Nephron progenitor cell (in vitro differentiated cells): ENCODE data around the gene CCPG1.
"Not testable (repeated sequence)": the region's sequence is repeated elsewhere in the genome, so short reads cannot be mapped to it uniquely, and the experiment has no call there.

Experiments used
- DNase-seq: peaks from one replicate; pipeline ENCODE4 v3.0.0; 2021
- H3K27ac Mint-ChIP-seq: 2 replicates; pipeline ENCODE4 v1.8.0; 2021; ENCODE audit warnings: mild to moderate bottlenecking, moderate library complexity, mixed read lengths
- H3K27me3 Mint-ChIP-seq: 2 replicates; pipeline ENCODE4 v1.8.0; 2021; ENCODE audit warnings: mild to moderate bottlenecking, low read depth, mixed read lengths; ENCODE audit not compliant: poor library complexity
- H3K36me3 Mint-ChIP-seq: 2 replicates; pipeline ENCODE4 v1.8.0; 2021; ENCODE audit warnings: low read depth, mixed read lengths
- H3K4me1 Mint-ChIP-seq: 2 replicates; pipeline ENCODE4 v1.8.0; 2021; ENCODE audit warnings: mixed read lengths
- H3K4me3 Mint-ChIP-seq: 2 replicates; pipeline ENCODE4 v1.8.0; 2021; ENCODE audit warnings: mild to moderate bottlenecking, moderate library complexity, mixed read lengths
- H3K9me3 Mint-ChIP-seq: 2 replicates; pipeline ENCODE4 v1.8.0; 2021; ENCODE audit warnings: mild to moderate bottlenecking, moderate library complexity, mixed read lengths
- TF ChIP-seq, protein P1 (sequence below): fragments of 200-600 bp; sonication (generic); IDR thresholded peaks from 2 replicates; pipeline ENCODE4 v1.5.0; 2021; ENCODE audit warnings: antibody characterized with exemption

CCPG1 gene

DNA sequence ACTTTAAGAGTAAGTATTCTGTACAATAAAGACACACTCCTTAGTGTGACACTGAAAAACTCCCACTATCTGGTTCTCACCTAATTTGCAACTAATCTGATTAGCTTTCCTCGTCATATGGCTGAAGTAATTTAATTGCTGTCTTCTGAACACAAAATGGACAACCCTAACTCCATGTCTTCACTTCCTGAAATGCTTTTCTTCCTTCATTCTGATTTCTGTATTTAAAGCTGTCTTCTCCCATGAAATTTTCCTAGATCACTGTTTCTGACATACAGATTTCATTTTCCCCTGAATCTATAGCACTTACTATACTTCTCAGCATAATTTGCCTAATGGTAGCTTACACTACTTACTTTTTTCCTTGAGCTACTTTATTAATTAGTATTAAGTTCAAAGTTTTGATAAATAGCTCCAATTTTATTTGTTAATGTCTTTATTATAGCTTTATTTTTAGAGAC is 6.3 kb downstream of the CCPG1 start:
- no peak for DNase-seq
- Mint-ChIP-seq H3K4me1 (no peaks in the 10 kb centered on the region), H3K27me3 (no peaks in the 10 kb centered on the region), H3K4me3 (no peak overlapping the region), H3K27ac (no peak overlapping the region), H3K9me3 (peaks cover 16% of the 10 kb centered on the region), H3K36me3 (peaks cover 28% of the 10 kb centered on the region)
- TF ChIP-seq, protein P1, sequence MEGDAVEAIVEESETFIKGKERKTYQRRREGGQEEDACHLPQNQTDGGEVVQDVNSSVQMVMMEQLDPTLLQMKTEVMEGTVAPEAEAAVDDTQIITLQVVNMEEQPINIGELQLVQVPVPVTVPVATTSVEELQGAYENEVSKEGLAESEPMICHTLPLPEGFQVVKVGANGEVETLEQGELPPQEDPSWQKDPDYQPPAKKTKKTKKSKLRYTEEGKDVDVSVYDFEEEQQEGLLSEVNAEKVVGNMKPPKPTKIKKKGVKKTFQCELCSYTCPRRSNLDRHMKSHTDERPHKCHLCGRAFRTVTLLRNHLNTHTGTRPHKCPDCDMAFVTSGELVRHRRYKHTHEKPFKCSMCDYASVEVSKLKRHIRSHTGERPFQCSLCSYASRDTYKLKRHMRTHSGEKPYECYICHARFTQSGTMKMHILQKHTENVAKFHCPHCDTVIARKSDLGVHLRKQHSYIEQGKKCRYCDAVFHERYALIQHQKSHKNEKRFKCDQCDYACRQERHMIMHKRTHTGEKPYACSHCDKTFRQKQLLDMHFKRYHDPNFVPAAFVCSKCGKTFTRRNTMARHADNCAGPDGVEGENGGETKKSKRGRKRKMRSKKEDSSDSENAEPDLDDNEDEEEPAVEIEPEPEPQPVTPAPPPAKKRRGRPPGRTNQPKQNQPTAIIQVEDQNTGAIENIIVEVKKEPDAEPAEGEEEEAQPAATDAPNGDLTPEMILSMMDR, result no peak

DNA sequence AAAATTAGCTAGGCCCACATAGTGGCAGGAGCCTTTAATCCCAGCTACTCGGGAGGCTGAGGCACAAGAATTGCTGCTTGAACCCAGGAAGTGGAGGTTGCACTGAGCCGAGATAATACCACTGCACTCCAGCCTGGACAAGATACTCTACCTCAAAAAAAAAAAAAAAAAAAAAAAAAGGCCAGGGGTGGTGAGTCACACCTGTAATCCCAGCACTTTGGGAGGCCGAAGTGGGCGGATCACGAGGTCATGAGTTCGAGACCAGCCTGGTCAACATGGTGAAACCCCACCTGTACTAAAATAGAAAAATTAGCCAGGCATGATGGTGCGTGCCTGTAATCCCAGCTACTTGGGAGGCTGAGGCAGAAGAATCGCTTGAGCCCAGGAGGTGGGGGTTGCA is 8.1 kb downstream of the CCPG1 start:
- not testable (repeated sequence) for DNase-seq, H3K4me1 Mint-ChIP-seq, H3K4me3 Mint-ChIP-seq, H3K27me3 Mint-ChIP-seq, H3K27ac Mint-ChIP-seq
- Mint-ChIP-seq H3K36me3 (peaks cover 43% of the 10 kb centered on the region), H3K9me3 (peaks cover 31% of the 10 kb centered on the region)

DNA sequence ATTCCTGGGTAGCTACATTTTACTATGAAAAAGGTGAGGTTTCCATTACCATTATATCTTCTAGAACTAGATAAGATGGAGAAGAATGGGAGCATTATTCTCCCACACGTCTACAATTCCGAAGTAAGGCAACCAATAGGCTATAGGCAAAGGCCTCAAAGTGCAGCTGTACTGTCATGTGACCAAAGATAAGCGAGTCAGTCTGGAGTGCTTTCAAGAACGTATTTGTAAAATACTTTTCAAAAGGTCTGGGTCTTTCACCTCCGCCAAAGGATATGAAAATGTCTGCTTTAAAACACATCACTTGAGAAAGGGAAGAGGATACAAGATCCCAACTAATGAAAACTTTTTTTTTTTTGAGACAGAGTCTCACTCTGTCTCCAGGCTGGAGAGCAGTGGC is 9.9 kb downstream of the CCPG1 start:
- DNase-seq, result no peak
- Mint-ChIP-seq H3K36me3 (peaks cover 51% of the 10 kb centered on the region), H3K4me1 (no peaks in the 10 kb centered on the region), H3K27me3 (no peaks in the 10 kb centered on the region), H3K27ac (no peak overlapping the region), H3K9me3 (peaks cover 35% of the 10 kb centered on the region), H3K4me3 (no peak overlapping the region)
- TF ChIP-seq, protein P1, result no peak

DNA sequence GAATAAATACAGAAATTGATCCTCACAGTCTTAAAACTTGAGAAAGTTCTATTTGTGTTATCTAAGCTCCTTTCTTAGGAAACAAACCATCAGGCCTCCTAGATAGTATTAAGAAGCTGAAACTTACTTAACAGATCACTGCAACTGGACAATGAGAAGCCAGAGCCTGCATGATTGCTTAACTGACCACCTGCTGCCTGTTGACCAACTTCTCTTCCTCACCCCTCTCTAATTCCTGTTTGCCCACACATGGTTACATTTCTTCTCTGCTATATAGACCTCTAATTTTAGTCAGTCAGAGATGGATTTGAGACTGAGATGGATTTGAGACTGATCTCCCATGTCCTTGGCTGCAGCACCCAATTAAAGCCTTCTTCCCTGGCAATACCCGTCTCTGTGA is 13.5 kb downstream of the CCPG1 start:
- TF ChIP-seq, protein P1, result no peak
- Mint-ChIP-seq H3K27ac (no peak overlapping the region), H3K36me3 (peaks cover 45% of the 10 kb centered on the region), H3K9me3 (peaks cover 32% of the 10 kb centered on the region), H3K4me1 (no peaks in the 10 kb centered on the region), H3K27me3 (peaks cover 3% of the 10 kb centered on the region), H3K4me3 (no peak overlapping the region)
- no peak for DNase-seq

DNA sequence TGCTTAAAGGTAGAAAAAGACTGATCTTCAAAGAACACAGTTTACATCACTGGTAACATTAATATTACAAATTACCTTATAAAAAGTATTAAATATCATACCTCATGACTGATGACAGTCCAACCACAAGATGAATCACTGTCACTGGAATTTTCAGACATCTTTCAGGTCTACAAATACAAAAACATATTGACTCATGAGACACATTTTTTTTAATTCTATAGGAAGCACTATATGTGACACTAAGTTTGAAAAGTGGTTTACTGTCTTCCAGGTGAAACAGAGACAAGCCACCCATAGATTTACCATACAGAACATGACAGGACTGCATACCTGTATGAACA is 18.9 kb downstream of the CCPG1 start:
- peaks cover 3% of the 10 kb centered on the region for H3K27me3 Mint-ChIP-seq
- H3K9me3 Mint-ChIP-seq, result no peaks in the 10 kb centered on the region
- H3K27ac Mint-ChIP-seq, result peak overlapping the region; percentile 1
- H3K4me1 Mint-ChIP-seq, result no peaks in the 10 kb centered on the region
- no peak for DNase-seq
- H3K36me3 Mint-ChIP-seq, result peaks cover 34% of the 10 kb centered on the region
- no peak overlapping the region for H3K4me3 Mint-ChIP-seq
- TF ChIP-seq, protein P1, result no peak

DNA sequence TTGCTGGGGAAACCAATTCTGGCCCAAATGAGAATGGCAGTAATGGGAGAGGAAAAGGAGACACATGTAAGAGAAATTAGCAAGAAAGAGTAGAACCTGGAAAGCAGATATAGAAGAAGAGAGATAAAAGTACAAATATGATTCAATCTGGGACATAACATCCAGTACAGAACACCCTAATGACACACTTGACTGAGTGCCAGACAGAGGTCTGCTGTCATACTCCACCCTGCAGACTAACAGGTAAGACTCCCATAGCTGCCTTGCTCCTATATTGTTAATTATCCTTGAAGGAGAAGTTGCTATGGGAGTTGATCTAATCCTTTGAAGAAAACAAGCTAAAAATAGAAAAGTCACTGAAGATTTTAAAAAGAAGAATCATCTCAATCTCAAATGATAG is 21.1 kb downstream of the CCPG1 start:
- Mint-ChIP-seq H3K9me3 (peaks cover 14% of the 10 kb centered on the region), H3K27me3 (peaks cover 3% of the 10 kb centered on the region), H3K36me3 (peaks cover 56% of the 10 kb centered on the region), H3K4me3 (no peak overlapping the region), H3K4me1 (no peaks in the 10 kb centered on the region), H3K27ac (peak overlapping the region; percentile 79)
- DNase-seq, result no peak
- TF ChIP-seq, protein P1, result no peak
